WTC11 (cell line): ENCODE results near the gene NAPSA. TPM values are rescaled to one million over a fixed set of nuclear protein-coding genes. Genes with fewer than 3 reads are reported as not detected.

ENCODE experiments used
- ATAC-seq: fragments of 200-7000 bp; cut with Tn5 transposase; 2 replicates; pipeline ENCODE4 v1.10.0; 2021; ENCODE audit warnings: mild to moderate bottlenecking, moderate library complexity
- CTCF ChIA-PET: fragments of 300-600 bp; sonication (Branson Sonifier 250); formaldehyde crosslinking; loops from one replicate; lab custom pipeline; 2021; ENCODE audit warnings: antibody characterized with exemption; lab: Charles Lee
- POLR2A ChIA-PET: fragments of 350-600 bp; sonication (Branson Sonifier 250); formaldehyde crosslinking; loops from one replicate; lab custom pipeline; 2021; ENCODE audit warnings: antibody characterized with exemption; lab: Charles Lee
- DNase-seq: peaks from one replicate; pipeline ENCODE4 v3.0.0; 2021; ENCODE audit warnings: low spot score
- H3K27ac Mint-ChIP-seq: 2 replicates; pipeline ENCODE4 v1.8.0; 2021; ENCODE audit warnings: mixed read lengths
- H3K27me3 Mint-ChIP-seq: 2 replicates; pipeline ENCODE4 v1.8.0; 2021; ENCODE audit warnings: low read depth, mild to moderate bottlenecking, moderate library complexity, mixed read lengths
- H3K36me3 Mint-ChIP-seq: 2 replicates; pipeline ENCODE4 v1.8.0; 2021; ENCODE audit warnings: mixed read lengths
- H3K4me1 Mint-ChIP-seq: 2 replicates; pipeline ENCODE4 v1.8.0; 2022; ENCODE audit warnings: mixed read lengths
- H3K4me3 Mint-ChIP-seq: 2 replicates; pipeline ENCODE4 v1.8.0; 2021; ENCODE audit warnings: mild to moderate bottlenecking, moderate library complexity, mixed read lengths
- H3K9me3 Mint-ChIP-seq: 2 replicates; pipeline ENCODE4 v1.8.0; 2021; ENCODE audit warnings: mixed read lengths
- ARID4B ChIP-seq: sonication (generic); formaldehyde crosslinking; IDR thresholded peaks from 2 replicates; pipeline ENCODE4 v1.8.0; 2023; ENCODE audit warnings: missing genetic modification reagents, mild to moderate bottlenecking, borderline replicate concordance
- CBFB ChIP-seq: sonication (generic); formaldehyde crosslinking; IDR thresholded peaks from 2 replicates; pipeline ENCODE4 v1.8.1; 2022; ENCODE audit warnings: mild to moderate bottlenecking, low read depth, missing genetic modification reagents
- E2F1 ChIP-seq: sonication (generic); formaldehyde crosslinking; IDR thresholded peaks from 2 replicates; pipeline ENCODE4 v1.8.0; 2022; ENCODE audit warnings: mild to moderate bottlenecking, missing genetic modification reagents
- FOXK1 ChIP-seq: sonication (generic); formaldehyde crosslinking; IDR thresholded peaks from 2 replicates; pipeline ENCODE4 v1.8.0; 2022; ENCODE audit warnings: mild to moderate bottlenecking, moderate library complexity, missing genetic modification reagents
- GRHL2 ChIP-seq: fragments of 250-450 bp; sonication (Bioruptor Pico); IDR thresholded peaks from 2 replicates; pipeline ENCODE4 v1.8.0; 2022; ENCODE audit warnings: mild to moderate bottlenecking, moderate library complexity; ENCODE audit not compliant: insufficient replicate concordance, severe bottlenecking
- TEAD1 ChIP-seq: sonication (generic); formaldehyde crosslinking; IDR thresholded peaks from 2 replicates; pipeline ENCODE4 v1.8.0; 2022; ENCODE audit warnings: mild to moderate bottlenecking, missing genetic modification reagents
- TEAD4 ChIP-seq: sonication (generic); formaldehyde crosslinking; IDR thresholded peaks from 2 replicates; pipeline ENCODE4 v1.8.0; 2022; ENCODE audit warnings: mild to moderate bottlenecking, missing genetic modification reagents
- TP53 ChIP-seq: sonication (generic); formaldehyde crosslinking; IDR thresholded peaks from 2 replicates; pipeline ENCODE4 v1.8.1; 2023; ENCODE audit warnings: mild to moderate bottlenecking, missing genetic modification reagents
- ZNF263 ChIP-seq: sonication (generic); formaldehyde crosslinking; IDR thresholded peaks from 2 replicates; pipeline ENCODE4 v1.8.1; 2022; ENCODE audit warnings: low read depth, mild to moderate bottlenecking, moderate library complexity, missing genetic modification reagents
- ZNF281 ChIP-seq: sonication (generic); formaldehyde crosslinking; IDR thresholded peaks from 2 replicates; pipeline ENCODE4 v1.8.0; 2023; ENCODE audit warnings: mild to moderate bottlenecking, missing genetic modification reagents
- ZNF317 ChIP-seq: sonication (generic); formaldehyde crosslinking; IDR thresholded peaks from 2 replicates; pipeline ENCODE4 v1.8.1; 2023; ENCODE audit warnings: low read depth, mild to moderate bottlenecking, moderate library complexity, missing genetic modification reagents, borderline replicate concordance
- ZNF423 ChIP-seq: fragments of 250-450 bp; sonication (Bioruptor Pico); IDR thresholded peaks from 2 replicates; pipeline ENCODE4 v2.1.2; 2022; ENCODE audit warnings: mild to moderate bottlenecking, moderate library complexity
- total RNA-seq: library from RNA; stranded (reverse); gene quantifications from 3 replicates; pipeline ENCODE4 v1.2.3, GENCODE V29; 2021

Gene NAPSA
- total RNA-seq, 1 experiment from 2014 or later: 2.7 TPM

- Mint-ChIP-seq H3K36me3 (peaks cover 35% of the 10 kb centered on the region), H3K27me3 (no peaks in the 10 kb centered on the region), H3K9me3 (no peaks in the 10 kb centered on the region), H3K4me3 (no peak overlapping the region), H3K4me1 (no peaks in the 10 kb centered on the region), H3K27ac (no peak overlapping the region)
- ChIA-PET CTCF (interaction anchor here (0.6 to 2.2 kb wide), 3 partner anchors 14 to 154 kb away, joined by 3 to 7 read pairs (median 5); no protein-coding TSS in a partner anchor), POLR2A (no interaction called here)
- ATAC-seq (no peak), DNase-seq (no peak)
- TF ChIP-seq ZNF423 (CRISPR knock-in tag): no peak
- peak; percentile 65; the same call in 1 of the 2 replicates for TF ChIP-seq ZNF263 (CRISPR knock-in tag)
Observed at GRCh38 chr19:50401605-50402450, 36.4 kb upstream of the NAPSA start.

- CTCF ChIA-PET: interaction anchor here (0.6 to 1.2 kb wide), 2 partner anchors 16 to 138 kb away, joined by 3 to 7 read pairs; no protein-coding TSS in a partner anchor
- no peak overlapping the region for H3K27ac Mint-ChIP-seq
- ATAC-seq (no peak), DNase-seq (no peak)
- H3K4me1 Mint-ChIP-seq: no peaks in the 10 kb centered on the region
- H3K9me3 Mint-ChIP-seq: no peaks in the 10 kb centered on the region
- TF ChIP-seq GRHL2 (CRISPR knock-in tag) (no peak), E2F1 (no peak), TEAD1 (CRISPR knock-in tag) (no peak), FOXK1 (CRISPR knock-in tag) (no peak), ZNF317 (CRISPR knock-in tag) (no peak), ARID4B (no peak), TEAD4 (no peak), CBFB (no peak), ZNF281 (CRISPR knock-in tag) (no peak), TP53 (CRISPR knock-in tag) (no peak)
- H3K27me3 Mint-ChIP-seq: no peaks in the 10 kb centered on the region
- H3K4me3 Mint-ChIP-seq: no peak overlapping the region
- peaks cover 28% of the 10 kb centered on the region for H3K36me3 Mint-ChIP-seq
- POLR2A ChIA-PET: no interaction called here
Observed at GRCh38 chr19:50399368-50399745, 33.9 kb upstream of the NAPSA start.
